CD4-positive, alpha-beta T cell treated with Interleukin-10 for 1 hour (primary cell): ENCODE data around the gene FGB.
A peak's percentile ranks its signal among the peaks of the same experiment; 100 is the strongest.

ENCODE experiments used
- DNase-seq: peaks from one replicate; pipeline ENCODE4 v3.0.0-alpha.2; 2020

The FGB gene

DNA sequence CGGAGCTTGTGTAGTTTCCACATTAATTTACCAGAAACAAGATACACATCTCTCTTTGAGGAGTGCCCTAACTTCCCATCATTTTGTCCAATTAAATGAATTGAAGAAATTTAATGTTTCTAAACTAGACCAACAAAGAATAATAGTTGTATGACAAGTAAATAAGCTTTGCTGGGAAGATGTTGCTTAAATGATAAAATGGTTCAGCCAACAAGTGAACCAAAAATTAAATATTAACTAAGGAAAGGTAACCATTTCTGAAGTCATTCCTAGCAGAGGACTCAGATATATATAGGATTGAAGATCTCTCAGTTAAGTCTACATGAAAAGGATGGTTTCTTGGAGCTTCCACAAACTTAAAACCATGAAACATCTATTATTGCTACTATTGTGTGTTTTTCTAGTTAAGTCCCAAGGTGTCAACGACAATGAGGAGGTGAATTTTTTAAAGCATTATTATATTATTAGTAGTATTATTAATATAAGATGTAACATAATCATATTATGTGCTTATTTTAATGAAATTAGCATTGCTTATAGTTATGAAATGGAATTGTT is at the start of gene FGB:
FGB (plus strand) TSS at position 315 of the 558 bp plus-strand sequence; CDS start at position 323, 8 bp downstream.
- DNase-seq: no peak

- DNase-seq: no peak
These were observed 46.3 kb upstream of the FGB start for GRCh38 chr4:154516318-154517029.

DNA sequence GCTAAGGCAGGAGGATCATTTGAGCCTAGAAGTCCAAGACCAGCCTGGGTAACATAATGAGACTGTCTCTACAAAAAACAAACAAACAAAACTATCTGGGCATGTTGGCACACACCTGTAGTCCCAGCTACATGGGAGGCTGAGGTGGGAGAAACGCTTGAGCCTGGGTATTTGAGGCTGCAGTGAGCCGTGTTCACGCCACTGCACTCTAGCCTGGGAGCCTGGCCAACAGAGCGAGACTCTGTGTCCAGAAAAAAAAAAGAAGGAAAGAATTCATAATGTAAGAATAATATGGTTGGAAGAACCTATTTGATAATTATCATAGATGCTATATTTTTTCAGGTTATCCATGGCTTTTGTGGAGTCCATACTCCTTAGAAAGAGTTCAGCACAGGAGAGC is 45.2 kb upstream of the FGB start:
- DNase-seq: no peak

DNA sequence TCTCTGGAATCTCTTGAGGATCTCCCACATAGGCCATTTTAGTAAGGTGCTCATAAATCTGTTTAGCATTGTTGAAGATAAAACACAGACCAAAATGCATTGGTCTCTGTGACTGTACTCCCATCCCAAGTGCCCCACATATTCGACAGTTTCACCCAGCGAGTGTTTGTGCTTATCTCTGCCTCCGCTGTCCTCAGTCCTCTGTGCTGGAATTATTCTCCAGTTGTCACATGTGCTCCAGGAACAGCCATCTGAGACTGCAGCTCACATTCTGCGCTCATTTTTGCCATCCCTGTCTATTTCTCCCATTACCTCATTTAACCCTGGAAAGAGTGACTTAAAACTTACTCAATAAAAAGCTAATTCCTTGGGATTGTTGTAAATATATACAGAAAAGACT is 43.6 kb upstream of the FGB start:
- no peak for DNase-seq

- DNase-seq: no peak
These were observed 41.2 kb upstream of the FGB start for GRCh38 chr4:154521607-154522006.

DNA sequence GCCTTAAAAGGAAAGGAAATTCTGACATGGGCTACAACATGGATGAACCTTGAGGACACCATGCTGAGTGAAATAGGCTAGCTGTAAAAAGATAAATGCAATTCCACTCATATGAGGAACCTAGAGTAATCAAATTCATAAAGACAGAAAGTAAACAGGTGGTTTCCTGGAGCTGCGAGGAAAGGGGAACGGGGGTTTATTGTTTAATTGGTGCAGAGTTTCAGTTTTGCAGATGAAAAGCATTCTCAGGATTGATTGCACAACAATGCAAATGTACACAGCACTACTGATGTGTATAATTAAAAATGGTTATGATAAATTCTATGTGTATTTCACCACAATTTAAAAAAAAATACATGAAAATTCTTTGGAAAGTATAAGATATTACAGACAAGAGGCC is 36.7 kb upstream of the FGB start:
- no peak for DNase-seq

DNA sequence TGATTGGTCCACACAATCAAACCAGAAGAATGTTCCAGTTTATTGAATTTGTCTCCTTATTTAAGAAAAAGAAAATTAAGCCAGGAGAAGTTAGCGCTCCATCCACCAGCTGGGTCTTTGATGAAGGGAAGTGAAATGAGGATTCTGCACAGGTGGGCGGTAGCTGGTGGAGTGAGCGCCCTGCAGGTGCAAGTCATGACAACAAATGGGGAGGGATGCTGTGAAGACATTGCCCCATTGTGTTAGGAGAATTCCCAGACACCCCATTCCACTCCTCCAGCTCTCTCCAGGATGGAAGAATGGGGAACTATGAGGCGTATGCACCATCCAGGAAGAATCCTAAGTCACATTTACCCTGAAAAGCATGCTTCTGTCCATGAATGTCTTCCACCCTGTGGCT is 35.5 kb upstream of the FGB start:
- DNase-seq: no peak

- DNase-seq: no peak
These were observed 33.9 kb upstream of the FGB start for GRCh38 chr4:154528869-154529268.

DNA sequence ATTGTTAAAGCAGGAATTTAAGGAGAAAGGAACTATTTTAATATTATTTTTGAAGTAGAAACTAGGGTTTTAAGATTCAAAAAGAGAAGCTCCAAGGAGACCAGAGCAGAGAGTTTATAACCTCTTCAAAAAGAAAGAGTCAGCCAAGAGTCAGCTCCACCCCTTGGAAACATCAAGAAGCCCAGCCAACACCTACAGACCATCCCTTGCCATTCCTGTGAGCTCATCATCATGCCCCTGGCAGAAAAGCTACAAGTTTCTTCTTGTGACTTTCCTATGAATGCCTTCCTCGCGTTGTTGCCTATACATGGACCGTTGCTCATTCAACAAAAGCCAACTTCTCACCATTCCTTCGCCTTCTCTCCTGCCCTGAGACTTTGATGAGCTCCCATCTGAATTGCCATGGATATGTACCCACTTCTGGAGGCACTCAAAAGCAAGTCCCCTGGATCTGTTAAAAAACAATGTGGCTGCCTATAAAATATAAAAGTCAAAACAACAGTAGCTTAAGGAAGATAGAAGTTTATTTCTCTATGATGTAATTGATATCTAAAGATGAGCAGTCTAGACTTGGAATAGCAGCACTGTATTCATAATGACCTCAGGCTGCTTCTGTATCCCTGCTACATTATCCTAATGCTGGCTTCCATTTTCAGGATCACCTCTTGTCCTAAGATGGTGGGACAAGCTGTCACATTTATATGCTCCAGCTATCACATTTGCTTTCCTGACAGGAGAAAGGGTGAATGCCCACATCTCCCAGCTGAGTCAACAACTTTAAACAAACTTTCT is 32.9 kb upstream of the FGB start:
- DNase-seq: no peak

DNA sequence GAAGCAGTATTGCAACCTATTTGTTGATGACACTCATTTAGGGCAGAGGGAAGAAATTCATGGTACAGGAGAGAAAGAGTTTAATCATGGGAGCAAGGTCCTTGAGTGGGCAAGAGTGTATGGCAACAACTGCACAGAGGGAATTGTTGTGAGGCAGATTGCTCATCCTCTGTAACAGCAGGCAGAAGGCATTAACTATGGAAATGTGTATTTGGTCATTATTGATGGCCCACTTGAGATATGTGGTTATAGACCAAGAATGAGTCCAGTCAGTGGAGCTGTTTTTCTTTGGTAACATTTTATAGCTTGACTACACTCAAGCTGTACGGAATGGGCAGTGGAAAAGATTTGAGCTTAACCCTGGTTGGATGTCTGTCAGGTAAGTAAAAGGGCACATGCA is 28.5 kb upstream of the FGB start:
- DNase-seq: no peak

DNA sequence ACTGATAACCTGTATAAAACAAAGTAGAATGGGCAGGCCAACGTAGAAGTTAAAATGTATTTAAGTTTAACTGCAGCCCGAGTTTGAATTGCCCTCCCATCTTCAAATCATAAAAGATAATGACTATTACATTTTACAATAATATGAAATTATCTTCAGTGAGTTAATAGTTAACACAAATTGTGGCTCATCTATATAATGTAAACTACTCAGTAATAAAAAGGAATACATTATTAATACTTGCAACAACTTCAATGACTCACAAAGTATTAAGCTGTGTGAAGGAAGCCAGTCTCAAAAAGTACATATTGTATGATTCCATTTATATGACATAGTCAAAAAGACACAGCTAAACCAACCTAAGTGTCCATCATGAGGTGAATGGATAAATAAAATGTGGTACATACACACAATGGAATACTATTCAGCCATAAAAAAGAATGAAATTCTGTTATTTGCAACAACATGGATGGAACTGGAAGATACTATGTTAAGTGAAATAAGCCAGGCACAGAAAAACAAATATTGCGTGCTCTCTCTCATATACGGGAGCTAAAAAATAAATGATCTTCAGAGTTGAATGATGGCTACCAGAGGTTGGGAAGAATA is 20.4 kb upstream of the FGB start:
- DNase-seq: no peak

GRCh38 chr4:154545689-154546088 is 17.1 kb upstream of the FGB start:
- DNase-seq: no peak

DNA sequence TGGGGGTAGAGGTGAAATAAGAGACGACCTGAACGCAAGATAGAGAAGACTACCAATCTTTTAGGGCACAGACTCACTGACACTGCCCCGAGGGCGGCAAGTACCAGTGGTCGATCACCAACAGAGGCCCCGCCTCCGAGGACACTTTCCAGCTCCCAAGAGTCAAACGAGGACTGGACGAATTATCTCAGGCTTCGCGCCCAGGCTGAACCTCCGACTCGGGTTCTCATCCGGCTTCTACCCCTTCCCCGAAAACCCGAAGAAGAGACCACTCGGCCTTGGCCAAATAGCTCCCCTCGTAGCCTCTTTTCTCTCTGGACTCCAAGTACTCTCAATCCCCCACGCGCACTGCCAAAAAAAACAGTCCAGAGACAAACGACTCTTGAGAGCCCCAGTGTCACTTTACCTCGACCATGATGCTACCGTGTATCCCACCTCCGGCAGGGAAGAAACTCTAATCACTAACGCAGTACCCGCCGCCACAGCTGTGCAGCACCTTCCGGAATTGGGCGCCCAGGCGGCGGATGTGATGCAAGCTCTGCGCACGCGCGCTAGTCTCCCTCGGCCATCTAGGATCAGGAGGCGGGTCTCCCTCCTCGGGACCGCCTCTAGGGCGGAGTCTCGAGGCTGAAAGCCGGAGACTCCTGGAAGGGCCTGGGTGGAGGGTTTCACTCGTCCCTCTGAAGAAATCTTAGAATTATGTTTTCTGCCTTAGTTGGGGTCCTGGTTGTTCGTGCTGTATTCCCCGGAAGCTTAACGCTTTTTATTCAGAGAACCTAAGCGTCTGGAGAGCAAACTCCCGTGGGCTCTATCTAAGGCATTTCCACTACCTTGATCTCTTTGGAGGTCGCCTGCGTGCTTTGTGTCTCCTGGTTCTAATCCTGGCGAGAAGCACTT is 12.7 kb upstream of the FGB start, which contains the start of gene PLRG1:
PLRG1 (minus strand) TSS at position 507 of the 897 bp plus-strand sequence; CDS start at position 415, 92 bp downstream.
- peak; percentile 97 for DNase-seq

- peak; percentile 83 for DNase-seq
These were observed 10.7 kb upstream of the FGB start for GRCh38 chr4:154551872-154552686.

DNA sequence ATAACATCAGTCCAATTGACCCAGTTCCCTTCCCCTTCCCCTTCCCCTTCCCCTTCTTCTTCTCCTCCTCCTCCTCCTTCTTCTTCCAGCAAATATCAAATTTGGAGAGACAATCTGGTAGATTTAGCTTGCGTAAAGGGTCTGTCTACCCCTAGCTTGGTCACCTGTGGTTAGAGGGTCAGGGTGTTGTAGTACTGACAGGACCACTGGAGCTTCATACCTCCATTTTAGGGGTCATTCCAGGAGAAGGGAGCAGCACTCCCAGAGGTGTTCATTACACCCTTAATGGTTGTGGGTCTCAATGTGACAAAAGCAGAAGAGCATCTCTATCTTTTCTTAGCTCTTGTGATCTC is 3.7 kb upstream of the FGB start:
- no peak for DNase-seq

DNA sequence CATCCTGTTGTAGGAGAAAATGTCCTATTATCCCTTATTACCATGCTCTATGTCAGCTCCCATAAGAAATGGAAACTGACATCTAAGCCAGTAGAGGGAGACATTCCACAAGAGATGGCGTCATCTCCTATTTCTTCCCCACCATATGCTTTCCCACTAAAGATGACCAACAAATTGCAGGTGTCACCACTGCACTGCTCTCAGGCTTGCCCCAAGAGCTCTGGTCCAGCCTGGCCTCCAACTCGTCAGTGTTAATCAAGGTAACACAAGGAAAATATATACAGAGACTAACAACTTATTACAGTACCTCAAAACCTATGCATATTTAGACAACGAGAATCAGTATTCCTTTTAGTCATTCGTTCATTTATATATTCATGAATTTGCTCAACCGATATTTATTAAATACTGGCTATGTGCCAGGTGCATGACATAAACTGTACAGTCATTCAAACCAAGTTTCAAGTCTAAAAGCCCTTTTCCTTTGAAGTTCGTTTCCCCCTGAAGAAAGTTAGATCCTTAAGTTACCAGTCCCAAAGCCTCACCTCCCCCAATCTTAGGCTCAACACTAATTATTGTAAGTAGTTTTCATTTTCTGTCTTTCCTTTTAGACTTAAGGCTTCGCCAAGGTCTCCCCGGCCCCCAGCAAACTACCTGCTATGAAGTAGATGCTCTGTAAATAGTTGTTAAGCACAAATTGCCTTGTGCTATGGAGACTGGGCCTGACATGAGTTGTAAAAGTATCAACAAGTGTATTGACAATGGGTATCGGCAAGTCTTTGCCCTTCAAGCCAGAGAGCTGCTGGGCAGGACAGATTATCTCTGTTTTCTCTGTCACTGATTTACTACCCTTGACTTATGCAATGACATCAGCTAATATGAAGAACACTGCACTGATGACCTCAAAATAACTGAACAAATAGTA is 3.1 kb upstream of the FGB start:
- DNase-seq: peak; percentile 15

DNA sequence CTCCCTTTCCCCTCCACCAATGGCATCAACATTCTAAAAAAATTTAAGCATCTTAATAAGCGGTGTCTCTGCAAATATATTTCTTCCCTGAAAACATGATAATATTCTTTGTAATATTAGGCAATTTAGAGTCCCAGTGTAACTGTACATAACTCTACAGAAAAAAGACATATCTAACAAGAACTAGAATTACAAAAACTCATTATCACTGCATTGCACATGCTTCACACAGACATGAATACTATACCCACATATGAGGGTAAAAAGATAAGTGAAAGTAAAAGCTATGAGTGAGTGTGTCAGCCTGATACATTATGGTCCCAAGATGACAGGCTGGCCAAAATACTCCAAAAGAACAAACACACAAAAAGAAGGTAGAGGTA is 2.4 kb upstream of the FGB start:
- no peak for DNase-seq

DNA sequence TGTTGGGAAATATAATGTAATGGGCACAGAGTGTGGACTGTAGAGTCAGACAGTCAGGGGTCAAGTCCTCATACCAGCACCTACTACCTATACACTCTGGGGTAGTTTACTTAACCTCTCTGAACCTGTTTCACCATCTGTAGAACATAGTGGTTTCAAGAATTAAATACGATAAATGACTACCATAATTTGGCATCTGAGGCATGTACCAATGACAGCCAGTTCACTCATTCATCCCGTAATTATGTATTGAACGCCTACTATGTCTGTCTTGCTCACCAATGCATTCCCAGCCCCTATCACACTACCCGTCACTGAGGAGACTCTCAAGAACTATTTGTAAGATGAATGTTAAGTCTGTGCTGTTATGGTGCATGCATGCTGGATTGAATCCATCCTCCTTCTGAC is 2.0 kb upstream of the FGB start:
- DNase-seq: no peak

GRCh38 chr4:154564311-154564710 is 1.5 kb downstream of the FGB start:
- no peak for DNase-seq

DNA sequence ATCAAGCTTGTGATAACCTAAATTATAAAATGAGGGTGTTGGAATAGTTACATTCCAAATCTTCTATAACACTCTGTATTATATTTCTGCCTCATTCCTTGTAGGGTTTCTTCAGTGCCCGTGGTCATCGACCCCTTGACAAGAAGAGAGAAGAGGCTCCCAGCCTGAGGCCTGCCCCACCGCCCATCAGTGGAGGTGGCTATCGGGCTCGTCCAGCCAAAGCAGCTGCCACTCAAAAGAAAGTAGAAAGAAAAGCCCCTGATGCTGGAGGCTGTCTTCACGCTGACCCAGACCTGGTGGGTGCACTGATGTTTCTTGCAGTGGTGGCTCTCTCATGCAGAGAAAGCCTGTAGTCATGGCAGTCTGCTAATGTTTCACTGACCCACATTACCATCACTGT is 2.9 kb downstream of the FGB start:
- no peak for DNase-seq
